ENCODE results near the gene TEX53.

The TEX53 gene

GRCh38 chr9:114657705-114658104 is at the start of gene TEX53:
Gene TEX53 (minus strand): TSS chr9:114657805. CDS start chr9:114657774, 31 bp downstream.
- TF ChIP-seq CTCF (IDR thresholded peaks at IDR 0.05; ENCODE audit: low read length, missing control alignments) = no peak
- no peak for DNase-seq (ENCODE audit: low read depth)

GRCh38 chr9:114706711-114707110 is 49.1 kb upstream of the TEX53 start:
- H3K4me3 ChIP-seq (replicated peaks; ENCODE audit: low read depth, low read length) = no peak overlapping the region
- DNase-seq (ENCODE audit: low read depth) = no peak
- no peak for TF ChIP-seq CTCF (IDR thresholded peaks at IDR 0.05; ENCODE audit: low read length, missing control alignments)

More at GRCh38 chr9:114657705-114658104, at the start of gene TEX53:
- H3K4me3 ChIP-seq (replicated peaks; ENCODE audit: low read depth, low read length) = no peak within 1 kb of the TSS

- TF ChIP-seq CTCF (IDR thresholded peaks at IDR 0.05; ENCODE audit: low read length, missing control alignments) = no peak
- no peak for DNase-seq (ENCODE audit: low read depth)
- H3K4me3 ChIP-seq (replicated peaks; ENCODE audit: low read depth, low read length) = no peak overlapping the region
Measured at GRCh38 chr9:114701988-114702387, 44.4 kb upstream of the TEX53 start.

GRCh38 chr9:114697951-114698351 is 40.3 kb upstream of the TEX53 start:
- no peak for DNase-seq (ENCODE audit: low read depth)
- no peak for TF ChIP-seq CTCF (IDR thresholded peaks at IDR 0.05; ENCODE audit: low read length, missing control alignments)
- H3K4me3 ChIP-seq (replicated peaks; ENCODE audit: low read depth, low read length) = no peak overlapping the region

GRCh38 chr9:114696814-114697544 is 39.4 kb upstream of the TEX53 start:
- no peak overlapping the region for H3K4me3 ChIP-seq (replicated peaks; ENCODE audit: low read depth, low read length)
- TF ChIP-seq CTCF (IDR thresholded peaks at IDR 0.05; ENCODE audit: low read length, missing control alignments) = no peak
- DNase-seq (ENCODE audit: low read depth) = no peak

- no peak for DNase-seq (ENCODE audit: low read depth)
- H3K4me3 ChIP-seq (replicated peaks; ENCODE audit: low read depth, low read length) = no peak overlapping the region
- TF ChIP-seq CTCF (IDR thresholded peaks at IDR 0.05; ENCODE audit: low read length, missing control alignments) = no peak
Measured at GRCh38 chr9:114695948-114696347, 38.3 kb upstream of the TEX53 start.

- DNase-seq (ENCODE audit: low read depth) = no peak
- no peak for TF ChIP-seq CTCF (IDR thresholded peaks at IDR 0.05; ENCODE audit: low read length, missing control alignments)
Measured at GRCh38 chr9:114694719-114695269, 37.2 kb upstream of the TEX53 start.

More at GRCh38 chr9:114694719-114695269, 37.2 kb upstream of the TEX53 start:
- no peak overlapping the region for H3K4me3 ChIP-seq (replicated peaks; ENCODE audit: low read depth, low read length)

All from fibroblast of pulmonary artery (primary cell).